Activated naive CD8-positive, alpha-beta T cell treated with anti-CD3 and anti-CD28 coated beads, Interleukin-2, amount 50 U/mL, for 24 hours (primary cell): ENCODE results near the gene ARID5B.
A peak's percentile ranks its signal among the peaks of the same experiment; 100 is the strongest.

Experiments used
- ATAC-seq: fragments of 150-1000 bp; cut with Tn5 transposase; one replicate; pipeline ENCODE4 v1.10.0; 2021
- DNase-seq: peaks from one replicate; pipeline ENCODE4 v3.0.0; 2021
- H3K27ac Mint-ChIP-seq: one replicate; pipeline ENCODE4 v1.8.0; 2021; ENCODE audit warnings: mild to moderate bottlenecking, mixed read lengths
- H3K27me3 Mint-ChIP-seq: one replicate; pipeline ENCODE4 v1.8.0; 2021; ENCODE audit warnings: mixed read lengths
- H3K36me3 Mint-ChIP-seq: one replicate; pipeline ENCODE4 v1.8.0; 2021; ENCODE audit warnings: low read depth, mixed read lengths
- H3K4me1 Mint-ChIP-seq: one replicate; pipeline ENCODE4 v1.8.0; 2021; ENCODE audit warnings: mixed read lengths
- H3K4me3 Mint-ChIP-seq: one replicate; pipeline ENCODE4 v1.8.0; 2021; ENCODE audit warnings: mild to moderate bottlenecking, moderate library complexity, mixed read lengths
- H3K9me3 Mint-ChIP-seq: one replicate; pipeline ENCODE4 v1.8.0; 2021; ENCODE audit warnings: mixed read lengths

ARID5B gene

DNA sequence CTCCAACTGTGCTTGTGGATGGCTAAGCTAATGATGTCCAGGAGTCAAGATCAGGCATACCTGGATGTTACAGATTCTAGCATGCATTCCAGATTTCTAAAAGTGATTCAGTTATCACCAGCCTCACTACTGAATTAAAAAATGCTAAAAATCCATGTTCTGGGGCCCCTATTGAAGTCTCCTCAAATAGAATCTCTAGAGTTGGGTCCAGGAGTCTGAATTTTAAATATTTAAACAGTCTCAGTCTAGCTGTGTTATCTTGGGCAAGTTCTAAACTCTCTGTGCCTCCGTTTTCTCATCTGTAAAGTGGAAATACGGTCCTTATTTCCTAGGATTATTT is 5.0 kb downstream of the ARID5B start:
- ATAC-seq (no peak), DNase-seq (no peak)
- peaks cover 53% of the 10 kb centered on the region for H3K4me1 Mint-ChIP-seq
- no peak overlapping the region for H3K4me3 Mint-ChIP-seq
- peaks cover 33% of the 10 kb centered on the region for H3K36me3 Mint-ChIP-seq
- H3K9me3 Mint-ChIP-seq, result no peaks in the 10 kb centered on the region
- H3K27me3 Mint-ChIP-seq, result no peaks in the 10 kb centered on the region
- H3K27ac Mint-ChIP-seq, result peak overlapping the region; percentile 59

DNA sequence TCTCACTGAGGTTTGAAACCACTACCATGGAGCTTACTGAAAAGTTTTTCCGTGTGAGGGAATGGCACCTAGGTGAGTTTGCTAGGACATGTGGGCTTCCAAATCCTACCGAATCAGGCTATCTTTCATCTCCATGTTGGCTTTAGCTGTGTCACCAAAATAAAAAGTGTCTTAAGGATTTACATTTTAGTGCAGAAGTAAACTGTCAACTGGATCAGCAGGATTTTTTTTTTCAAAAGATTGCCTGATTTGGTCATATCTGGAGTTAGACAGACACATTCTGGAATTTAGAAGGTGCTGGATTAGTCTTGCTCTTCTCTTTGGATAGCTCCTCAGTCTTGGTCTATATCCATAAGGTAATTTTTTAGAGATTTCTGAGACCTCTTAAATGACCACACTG is 5.5 kb downstream of the ARID5B start:
- no peak overlapping the region for H3K4me3 Mint-ChIP-seq
- peaks cover 33% of the 10 kb centered on the region for H3K36me3 Mint-ChIP-seq
- H3K27me3 Mint-ChIP-seq, result no peaks in the 10 kb centered on the region
- no peaks in the 10 kb centered on the region for H3K9me3 Mint-ChIP-seq
- no peak for DNase-seq
- H3K4me1 Mint-ChIP-seq, result peaks cover 53% of the 10 kb centered on the region
- H3K27ac Mint-ChIP-seq, result peak overlapping the region; percentile 27
- no peak for ATAC-seq

- peaks cover 54% of the 10 kb centered on the region for H3K4me1 Mint-ChIP-seq
- no peaks in the 10 kb centered on the region for H3K27me3 Mint-ChIP-seq
- DNase-seq (no peak), ATAC-seq (no peak)
- H3K4me3 Mint-ChIP-seq, result no peak overlapping the region
- H3K27ac Mint-ChIP-seq, result no peak overlapping the region
- H3K9me3 Mint-ChIP-seq, result no peaks in the 10 kb centered on the region
- H3K36me3 Mint-ChIP-seq, result peaks cover 30% of the 10 kb centered on the region
Measured at GRCh38 chr10:61907587-61907986, 6.1 kb downstream of the ARID5B start.

- no peak for ATAC-seq
- H3K36me3 Mint-ChIP-seq, result peaks cover 53% of the 10 kb centered on the region
Measured at GRCh38 chr10:61910226-61910805, 8.8 kb downstream of the ARID5B start.

DNA sequence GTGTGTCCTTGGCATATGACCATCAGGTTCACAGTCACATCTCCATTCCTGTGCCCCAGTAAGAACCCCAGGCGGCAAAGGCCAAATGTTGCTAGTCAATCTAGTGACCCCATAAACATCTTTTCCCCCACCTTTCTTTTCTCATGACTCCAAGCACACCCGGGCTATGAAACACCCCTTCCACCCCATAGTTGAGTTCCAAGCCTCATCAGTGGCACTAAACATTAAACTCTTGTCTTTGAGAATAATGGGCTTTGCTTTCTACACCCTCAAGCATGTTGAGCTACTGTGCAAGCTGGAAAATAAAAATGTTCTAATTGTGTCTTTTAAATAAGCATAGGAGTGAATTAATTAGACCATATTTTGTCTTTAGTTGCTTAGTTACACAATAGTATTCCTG is 9.4 kb downstream of the ARID5B start:
- no peaks in the 10 kb centered on the region for H3K27me3 Mint-ChIP-seq
- DNase-seq (no peak), ATAC-seq (no peak)
- H3K27ac Mint-ChIP-seq, result no peak overlapping the region
- peaks cover 54% of the 10 kb centered on the region for H3K36me3 Mint-ChIP-seq
- H3K4me1 Mint-ChIP-seq, result peaks cover 40% of the 10 kb centered on the region
- H3K4me3 Mint-ChIP-seq, result no peak overlapping the region
- H3K9me3 Mint-ChIP-seq, result no peaks in the 10 kb centered on the region

More at GRCh38 chr10:61910226-61910805, 8.8 kb downstream of the ARID5B start:
- no peaks in the 10 kb centered on the region for H3K9me3 Mint-ChIP-seq
- DNase-seq, result no peak
- no peak overlapping the region for H3K27ac Mint-ChIP-seq
- no peak overlapping the region for H3K4me3 Mint-ChIP-seq
- H3K27me3 Mint-ChIP-seq, result no peaks in the 10 kb centered on the region
- peaks cover 46% of the 10 kb centered on the region for H3K4me1 Mint-ChIP-seq

DNA sequence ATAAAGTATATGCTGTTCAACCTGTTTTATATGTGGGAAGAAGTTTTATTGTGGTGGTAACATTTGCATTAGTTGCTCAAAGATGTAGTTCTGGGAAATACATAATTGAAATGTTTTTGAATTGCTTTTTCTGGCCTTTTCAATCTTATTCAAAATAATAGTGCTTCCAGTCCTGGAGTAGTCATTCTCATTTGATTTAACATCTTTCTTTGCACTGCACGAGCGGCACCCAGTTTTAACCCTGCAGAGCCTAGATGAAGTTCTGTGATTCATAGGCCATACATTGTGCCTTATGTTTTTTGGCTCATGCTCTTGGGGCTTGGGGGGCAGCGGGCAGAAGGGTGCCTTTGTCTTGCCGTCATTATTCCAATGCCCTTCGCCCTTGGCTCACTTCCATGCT is 9.9 kb downstream of the ARID5B start:
- no peaks in the 10 kb centered on the region for H3K27me3 Mint-ChIP-seq
- H3K9me3 Mint-ChIP-seq, result no peaks in the 10 kb centered on the region
- DNase-seq (no peak), ATAC-seq (no peak)
- H3K4me3 Mint-ChIP-seq, result no peak overlapping the region
- no peak overlapping the region for H3K27ac Mint-ChIP-seq
- H3K36me3 Mint-ChIP-seq, result peaks cover 56% of the 10 kb centered on the region
- H3K4me1 Mint-ChIP-seq, result peaks cover 37% of the 10 kb centered on the region

DNA sequence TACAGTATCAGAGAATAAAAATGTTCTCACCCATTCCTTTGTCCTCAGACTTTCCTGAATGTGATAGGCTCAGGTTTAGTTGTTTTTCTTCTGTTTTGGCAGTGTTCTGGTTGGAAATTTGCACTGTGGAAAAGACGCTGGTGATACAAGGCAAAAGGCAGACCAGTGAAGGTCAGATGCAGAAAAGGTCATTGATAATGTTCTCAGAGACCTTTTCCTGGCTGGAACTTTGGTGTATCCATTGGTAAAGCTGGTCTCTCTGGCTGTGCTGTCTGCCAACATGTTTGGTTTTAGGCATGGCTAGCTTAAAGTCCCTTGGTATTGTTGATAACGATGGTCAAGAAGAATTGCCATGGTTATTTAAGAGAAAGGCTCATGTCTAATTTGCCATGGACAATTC is 11.5 kb downstream of the ARID5B start:
- Mint-ChIP-seq H3K9me3 (peaks cover 5% of the 10 kb centered on the region), H3K27me3 (no peaks in the 10 kb centered on the region), H3K36me3 (peaks cover 62% of the 10 kb centered on the region), H3K27ac (no peak overlapping the region), H3K4me3 (no peak overlapping the region), H3K4me1 (peaks cover 35% of the 10 kb centered on the region)
- ATAC-seq, result no peak
- no peak for DNase-seq

- H3K27me3 Mint-ChIP-seq, result no peaks in the 10 kb centered on the region
- H3K36me3 Mint-ChIP-seq, result peaks cover 69% of the 10 kb centered on the region
- peaks cover 6% of the 10 kb centered on the region for H3K9me3 Mint-ChIP-seq
- peak; percentile 52 for ATAC-seq
- no peak overlapping the region for H3K27ac Mint-ChIP-seq
- H3K4me1 Mint-ChIP-seq, result peaks cover 43% of the 10 kb centered on the region
- DNase-seq, result no peak
- H3K4me3 Mint-ChIP-seq, result no peak overlapping the region
Measured at GRCh38 chr10:61918140-61918539, 16.6 kb downstream of the ARID5B start.

DNA sequence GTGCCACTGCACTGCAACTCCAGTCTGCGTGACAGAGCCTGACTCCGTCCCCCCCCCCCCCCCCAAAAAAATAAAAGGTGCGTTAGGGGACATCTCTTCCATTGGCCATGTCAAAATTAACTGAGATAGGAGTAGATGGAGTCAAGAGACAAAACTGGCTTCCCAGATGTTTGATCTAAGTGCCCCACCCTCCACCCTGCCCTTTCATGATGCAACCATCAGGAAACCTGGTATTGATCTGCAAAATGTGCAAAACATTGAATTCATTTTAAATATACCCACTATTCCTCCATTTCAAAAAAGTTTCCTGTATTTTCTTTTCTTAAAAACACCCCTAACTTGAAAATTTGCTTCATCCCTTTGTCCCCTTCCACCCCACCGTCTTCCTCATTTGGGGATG is 17.5 kb downstream of the ARID5B start:
- DNase-seq (no peak), ATAC-seq (no peak)
- Mint-ChIP-seq H3K36me3 (peaks cover 65% of the 10 kb centered on the region), H3K27me3 (no peaks in the 10 kb centered on the region), H3K4me1 (peaks cover 48% of the 10 kb centered on the region), H3K4me3 (no peak overlapping the region), H3K27ac (no peak overlapping the region), H3K9me3 (peaks cover 6% of the 10 kb centered on the region)

DNA sequence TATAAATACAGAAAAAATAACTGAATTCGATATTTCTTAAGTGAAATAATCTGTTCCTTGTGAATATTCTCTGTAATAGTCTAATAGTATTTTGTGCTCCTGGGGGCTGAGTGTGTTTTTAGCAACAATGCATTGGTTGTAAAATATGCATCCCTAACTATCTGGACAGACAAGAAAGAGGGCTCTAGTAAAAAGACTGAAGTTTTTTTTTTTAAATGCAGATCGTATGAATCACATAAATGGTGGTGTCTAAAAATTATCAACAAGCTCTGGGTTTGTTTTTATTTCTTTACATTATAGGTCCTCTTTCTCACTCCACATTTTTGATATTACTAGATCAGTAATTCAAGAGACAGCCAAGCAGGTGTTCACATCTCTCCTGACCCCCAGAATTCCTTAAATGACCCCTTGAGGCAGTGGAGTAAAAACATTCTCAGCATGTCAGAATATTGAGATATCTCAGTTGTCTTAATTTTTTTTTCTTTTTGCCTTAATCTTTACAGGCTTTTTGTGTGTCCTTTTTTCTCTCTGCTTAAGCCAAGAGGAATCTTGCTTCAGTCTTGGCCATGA is 18.2 kb downstream of the ARID5B start:
- H3K36me3 Mint-ChIP-seq, result peaks cover 63% of the 10 kb centered on the region

DNA sequence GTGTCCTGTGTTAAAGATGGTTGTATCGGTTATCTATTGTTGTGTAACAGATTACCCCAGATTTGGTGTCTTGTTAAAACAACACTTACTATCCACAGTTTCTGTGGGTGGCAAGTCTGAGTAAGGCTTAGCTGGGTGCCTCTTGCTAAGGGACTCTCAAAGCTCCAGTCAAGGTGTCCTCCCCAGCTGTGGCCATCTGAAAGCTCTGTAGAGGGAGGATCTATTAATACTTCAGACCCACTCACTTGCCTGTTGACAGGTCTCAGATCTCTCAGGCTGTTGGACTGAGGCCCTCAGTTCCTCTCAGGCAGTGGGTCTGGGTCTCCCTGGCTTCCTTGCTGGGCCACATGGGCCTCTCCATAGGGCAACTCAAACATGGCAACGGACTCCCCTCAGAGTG is 19.6 kb downstream of the ARID5B start:
- DNase-seq (no peak), ATAC-seq (no peak)
- Mint-ChIP-seq H3K27ac (no peak overlapping the region), H3K4me1 (peaks cover 44% of the 10 kb centered on the region), H3K9me3 (peaks cover 6% of the 10 kb centered on the region), H3K36me3 (peaks cover 65% of the 10 kb centered on the region), H3K4me3 (no peak overlapping the region), H3K27me3 (no peaks in the 10 kb centered on the region)

More for the DNA sequence above, 18.2 kb downstream of the ARID5B start:
- DNase-seq, result no peak
- no peak for ATAC-seq
- peaks cover 48% of the 10 kb centered on the region for H3K4me1 Mint-ChIP-seq
- H3K27me3 Mint-ChIP-seq, result no peaks in the 10 kb centered on the region
- H3K27ac Mint-ChIP-seq, result no peak overlapping the region
- no peak overlapping the region for H3K4me3 Mint-ChIP-seq
- H3K9me3 Mint-ChIP-seq, result peaks cover 6% of the 10 kb centered on the region

GRCh38 chr10:61923210-61923949 is 21.9 kb downstream of the ARID5B start:
- H3K4me3 Mint-ChIP-seq, result no peak overlapping the region
- no peaks in the 10 kb centered on the region for H3K9me3 Mint-ChIP-seq
- peak overlapping the region; percentile 21 for H3K27ac Mint-ChIP-seq
- H3K27me3 Mint-ChIP-seq, result no peaks in the 10 kb centered on the region
- DNase-seq (no peak), ATAC-seq (no peak)
- peaks cover 32% of the 10 kb centered on the region for H3K4me1 Mint-ChIP-seq
- H3K36me3 Mint-ChIP-seq, result peaks cover 63% of the 10 kb centered on the region

- no peak overlapping the region for H3K4me3 Mint-ChIP-seq
- peaks cover 29% of the 10 kb centered on the region for H3K4me1 Mint-ChIP-seq
- H3K27ac Mint-ChIP-seq, result no peak overlapping the region
- H3K9me3 Mint-ChIP-seq, result no peaks in the 10 kb centered on the region
- H3K27me3 Mint-ChIP-seq, result no peaks in the 10 kb centered on the region
- peaks cover 65% of the 10 kb centered on the region for H3K36me3 Mint-ChIP-seq
- ATAC-seq (no peak), DNase-seq (no peak)
Measured at GRCh38 chr10:61923950-61924274, 22.4 kb downstream of the ARID5B start.

DNA sequence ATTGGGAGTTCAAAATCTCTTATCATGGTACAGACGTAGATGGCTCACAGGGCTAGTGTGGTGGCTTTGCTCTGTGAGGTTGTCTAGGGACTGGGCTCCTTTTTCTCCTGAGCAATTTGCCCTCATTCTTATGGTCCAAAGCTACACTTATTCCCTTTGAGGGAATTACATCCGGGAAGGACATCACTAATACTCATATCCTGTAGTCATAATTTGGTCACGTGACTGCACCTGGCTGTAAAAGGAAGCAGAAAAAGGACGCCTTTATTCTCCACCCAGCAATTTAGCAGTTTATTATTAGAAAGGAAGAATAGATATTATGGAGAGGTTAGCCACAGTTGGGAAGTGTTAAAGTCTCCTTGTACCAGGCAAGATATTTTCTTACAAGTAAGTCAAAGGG is 28.1 kb downstream of the ARID5B start:
- ATAC-seq (no peak), DNase-seq (no peak)
- no peak overlapping the region for H3K4me3 Mint-ChIP-seq
- H3K4me1 Mint-ChIP-seq, result peaks cover 35% of the 10 kb centered on the region
- peaks cover 70% of the 10 kb centered on the region for H3K36me3 Mint-ChIP-seq
- peak overlapping the region; percentile 13 for H3K27ac Mint-ChIP-seq
- H3K9me3 Mint-ChIP-seq, result peaks cover 3% of the 10 kb centered on the region
- no peaks in the 10 kb centered on the region for H3K27me3 Mint-ChIP-seq

DNA sequence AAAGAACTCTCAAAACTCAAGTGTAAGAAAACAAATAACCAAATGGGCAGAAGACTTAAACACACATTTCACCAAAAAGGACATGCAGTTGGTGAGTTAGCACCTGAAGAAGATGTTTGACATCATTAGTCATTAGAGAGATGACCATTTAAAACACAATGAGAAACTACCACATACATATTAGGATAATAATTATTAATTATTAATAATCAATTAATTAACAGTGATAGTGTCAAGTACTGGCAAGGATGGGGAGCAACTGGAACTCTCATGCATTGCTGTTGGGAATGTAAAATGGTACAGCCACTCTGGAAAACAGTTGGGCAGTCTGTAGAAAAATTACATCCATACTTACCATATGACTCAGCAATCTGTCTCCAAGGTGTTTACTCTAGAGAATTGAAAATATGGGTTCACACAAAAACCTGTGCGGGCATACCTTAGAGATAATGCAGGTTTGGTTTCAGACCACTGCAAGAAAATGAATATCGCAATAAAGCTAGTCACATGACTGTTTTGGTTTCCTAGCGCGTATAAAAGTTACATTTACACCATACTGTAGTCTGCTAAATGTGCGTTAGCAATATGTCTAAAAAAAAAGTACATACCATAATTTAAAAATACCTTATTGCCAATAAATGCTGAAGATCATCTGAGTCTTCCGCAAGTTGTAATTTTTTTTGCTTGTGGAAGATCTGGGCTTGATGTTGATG is 30.3 kb downstream of the ARID5B start:
- H3K27me3 Mint-ChIP-seq, result no peaks in the 10 kb centered on the region
- ATAC-seq (no peak), DNase-seq (no peak)
- H3K9me3 Mint-ChIP-seq, result peaks cover 3% of the 10 kb centered on the region
- H3K27ac Mint-ChIP-seq, result no peak overlapping the region
- H3K4me1 Mint-ChIP-seq, result peaks cover 48% of the 10 kb centered on the region
- peaks cover 60% of the 10 kb centered on the region for H3K36me3 Mint-ChIP-seq
- H3K4me3 Mint-ChIP-seq, result no peak overlapping the region
